Measurements from ENCODE around the gene OIP5.

DNA sequence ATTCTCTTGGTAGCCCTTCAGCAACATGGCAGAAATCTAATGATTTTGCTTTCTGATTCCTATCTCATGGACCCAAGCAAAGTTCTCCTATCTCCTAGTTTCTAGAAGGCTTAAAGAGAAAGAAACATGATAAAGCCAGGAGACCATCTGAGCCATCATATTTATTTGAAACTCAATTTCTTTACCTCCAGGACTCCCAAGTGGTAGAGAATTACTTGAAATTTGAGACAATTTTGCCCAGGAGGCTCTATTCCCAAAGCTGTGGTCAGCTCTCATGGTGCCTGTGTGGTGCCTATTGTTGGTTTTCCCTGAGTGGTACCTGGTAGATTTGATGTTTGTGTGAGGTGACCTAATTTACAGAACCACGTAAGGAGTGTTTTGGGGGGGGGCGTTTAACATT, 62.5 kb downstream of the OIP5 start:
- TF ChIP-seq, protein P1, sequence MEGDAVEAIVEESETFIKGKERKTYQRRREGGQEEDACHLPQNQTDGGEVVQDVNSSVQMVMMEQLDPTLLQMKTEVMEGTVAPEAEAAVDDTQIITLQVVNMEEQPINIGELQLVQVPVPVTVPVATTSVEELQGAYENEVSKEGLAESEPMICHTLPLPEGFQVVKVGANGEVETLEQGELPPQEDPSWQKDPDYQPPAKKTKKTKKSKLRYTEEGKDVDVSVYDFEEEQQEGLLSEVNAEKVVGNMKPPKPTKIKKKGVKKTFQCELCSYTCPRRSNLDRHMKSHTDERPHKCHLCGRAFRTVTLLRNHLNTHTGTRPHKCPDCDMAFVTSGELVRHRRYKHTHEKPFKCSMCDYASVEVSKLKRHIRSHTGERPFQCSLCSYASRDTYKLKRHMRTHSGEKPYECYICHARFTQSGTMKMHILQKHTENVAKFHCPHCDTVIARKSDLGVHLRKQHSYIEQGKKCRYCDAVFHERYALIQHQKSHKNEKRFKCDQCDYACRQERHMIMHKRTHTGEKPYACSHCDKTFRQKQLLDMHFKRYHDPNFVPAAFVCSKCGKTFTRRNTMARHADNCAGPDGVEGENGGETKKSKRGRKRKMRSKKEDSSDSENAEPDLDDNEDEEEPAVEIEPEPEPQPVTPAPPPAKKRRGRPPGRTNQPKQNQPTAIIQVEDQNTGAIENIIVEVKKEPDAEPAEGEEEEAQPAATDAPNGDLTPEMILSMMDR (IDR thresholded peaks at IDR 0.05; ENCODE audit: low read depth, low read length), result no peak
- TF ChIP-seq EZH2phosphoT487 (IDR thresholded peaks at IDR 0.05; ENCODE audit: low read depth), result no peak

Measured in OCI-LY3 (cell line).